DMS 273 (cell line): Measurements from ENCODE around the gene AOPEP.

Experiments used
- DNase-seq: peaks from one replicate; lab custom pipeline; 2025; ENCODE audit not compliant: unreplicated experiment; lab: John Stamatoyannopoulos, UW

AOPEP gene

DNA sequence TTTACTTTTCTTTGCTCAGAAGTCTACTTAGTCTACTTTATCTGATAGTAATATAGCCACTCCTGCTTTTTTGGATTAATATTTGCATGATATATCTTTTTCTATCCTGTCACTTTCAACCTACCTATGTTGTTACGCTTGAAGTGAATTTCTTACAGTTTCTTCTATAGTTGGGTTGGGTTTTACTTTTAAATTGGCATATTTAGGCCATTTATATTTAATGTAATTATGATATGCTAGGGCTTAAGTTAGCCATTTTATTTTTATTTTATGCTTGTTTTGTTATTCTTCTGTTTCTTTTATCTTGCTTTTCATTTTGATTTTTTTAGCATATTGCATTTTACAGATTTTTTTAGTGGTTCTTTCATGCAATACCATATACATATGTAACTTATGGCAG, 164.7 kb downstream of the AOPEP start:
- DNase-seq = no peak

DNA sequence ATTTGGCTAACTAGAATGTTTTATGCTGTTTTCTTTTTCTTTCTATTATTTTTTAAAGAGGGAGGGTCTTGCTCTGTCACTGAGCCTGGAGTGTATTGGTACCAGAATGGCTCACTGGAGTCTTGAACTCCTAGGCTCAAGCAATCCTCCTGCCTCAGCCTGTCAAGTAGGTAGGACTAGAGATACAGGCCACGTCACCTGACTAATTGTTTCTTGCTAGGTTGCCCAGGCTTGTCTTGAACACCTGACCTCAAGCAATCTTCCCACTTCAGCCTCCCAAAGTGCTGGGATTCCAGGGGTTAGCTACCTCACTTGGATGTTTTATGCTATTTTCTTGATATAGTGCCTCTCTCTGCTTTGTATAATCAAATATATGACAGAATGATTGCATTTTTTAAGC, 166.2 kb downstream of the AOPEP start:
- no peak for DNase-seq

DNA sequence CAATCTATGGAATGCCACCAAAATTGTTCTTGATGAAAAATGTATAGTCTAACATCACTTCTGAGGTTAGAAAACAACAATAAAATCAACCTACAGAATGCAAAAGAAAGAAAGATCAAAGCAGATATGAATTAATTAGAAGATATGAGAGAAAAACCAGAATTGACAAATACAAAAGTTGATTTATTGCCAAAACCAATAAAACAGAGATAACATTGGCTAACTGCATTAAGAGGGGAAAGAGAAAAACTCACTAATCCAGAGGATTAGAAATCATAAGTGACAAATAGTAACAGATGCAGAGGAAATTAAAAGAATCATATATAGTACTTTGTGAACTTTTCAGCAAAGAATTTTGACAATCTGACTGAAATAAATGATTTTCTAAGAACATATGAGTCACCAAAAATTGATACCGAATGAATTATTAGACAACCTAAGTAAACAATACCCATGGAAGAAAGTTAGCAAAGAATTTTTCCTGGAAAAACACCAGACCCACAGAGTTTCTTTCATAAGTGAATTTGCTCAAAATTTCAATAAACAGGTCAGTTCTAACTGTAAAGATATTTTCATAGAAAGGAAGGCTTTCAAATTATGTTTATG, 167.7 kb downstream of the AOPEP start:
- no peak for DNase-seq

DNA sequence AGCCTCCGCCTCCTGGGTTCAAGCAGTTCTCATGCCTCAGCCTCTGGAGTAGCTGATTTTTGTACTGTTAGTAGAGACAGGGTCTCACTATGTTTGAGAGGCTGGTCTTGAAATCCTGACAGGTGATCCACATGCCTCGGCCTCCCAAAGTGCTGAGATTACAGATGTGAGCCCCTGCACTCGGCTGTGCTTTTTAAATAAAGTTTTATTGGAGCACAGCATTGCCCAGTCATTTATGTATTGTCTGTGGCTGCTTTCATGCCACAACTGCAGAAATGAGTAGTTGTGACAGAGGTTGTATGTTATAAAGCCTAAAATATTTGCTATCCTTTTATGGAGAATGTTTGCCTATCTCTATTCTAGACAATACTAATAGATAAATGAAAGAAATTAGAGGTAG, 169.2 kb downstream of the AOPEP start:
- DNase-seq = no peak

DNA sequence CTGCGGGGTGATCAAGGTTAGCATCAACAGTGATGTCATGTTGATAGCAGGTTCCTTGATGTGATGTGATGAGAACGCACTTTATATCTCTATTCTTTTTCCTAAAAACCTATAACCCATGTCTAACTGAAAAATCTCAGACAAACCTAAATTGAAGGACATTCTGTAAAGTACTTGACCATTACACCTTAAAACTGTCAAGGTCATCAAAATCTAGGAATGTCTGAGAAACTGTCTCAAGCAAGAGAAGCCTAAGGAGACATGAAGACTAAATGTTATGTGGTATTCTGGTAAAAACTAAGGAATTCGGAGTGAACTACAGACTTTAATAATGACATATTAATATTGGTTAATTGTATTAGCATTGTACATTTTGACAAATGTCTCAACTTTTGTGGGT, 170.0 kb downstream of the AOPEP start:
- DNase-seq = no peak

DNA sequence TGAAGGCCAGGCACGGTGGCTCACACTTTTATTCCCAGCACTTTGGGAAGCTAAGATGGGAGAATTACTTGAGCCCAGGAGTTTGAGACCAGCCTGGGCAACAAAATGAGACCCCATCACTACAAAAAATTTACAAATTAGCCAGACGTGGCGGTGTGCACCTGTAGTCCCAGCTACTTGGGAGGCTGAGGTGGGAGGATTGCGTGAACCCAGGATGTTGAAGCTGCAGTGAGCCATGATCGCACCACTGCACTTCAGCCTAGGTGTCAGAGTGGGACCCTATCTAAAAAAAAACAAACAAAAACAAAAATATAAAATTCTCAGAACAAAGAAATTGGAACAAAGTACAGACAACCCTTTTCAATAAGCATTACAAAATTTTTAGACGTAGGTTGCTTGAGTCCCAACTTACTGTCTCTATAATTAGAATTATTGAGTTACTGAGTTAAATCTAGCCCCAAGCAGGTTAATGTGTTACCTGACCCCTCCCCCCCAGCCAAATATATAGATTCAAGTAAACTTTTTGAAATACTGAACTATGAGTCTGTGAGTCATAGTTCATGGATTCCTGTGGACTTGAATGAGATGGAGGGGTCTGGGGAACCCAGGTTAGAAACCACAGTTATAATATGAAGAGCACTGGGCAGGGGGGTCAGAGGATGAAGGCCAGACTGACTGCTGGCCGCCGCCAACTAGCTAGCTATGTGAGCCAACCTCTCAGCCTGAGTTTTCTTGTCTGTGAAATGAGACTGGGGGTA, 173.1 kb downstream of the AOPEP start:
- no peak for DNase-seq

DNA sequence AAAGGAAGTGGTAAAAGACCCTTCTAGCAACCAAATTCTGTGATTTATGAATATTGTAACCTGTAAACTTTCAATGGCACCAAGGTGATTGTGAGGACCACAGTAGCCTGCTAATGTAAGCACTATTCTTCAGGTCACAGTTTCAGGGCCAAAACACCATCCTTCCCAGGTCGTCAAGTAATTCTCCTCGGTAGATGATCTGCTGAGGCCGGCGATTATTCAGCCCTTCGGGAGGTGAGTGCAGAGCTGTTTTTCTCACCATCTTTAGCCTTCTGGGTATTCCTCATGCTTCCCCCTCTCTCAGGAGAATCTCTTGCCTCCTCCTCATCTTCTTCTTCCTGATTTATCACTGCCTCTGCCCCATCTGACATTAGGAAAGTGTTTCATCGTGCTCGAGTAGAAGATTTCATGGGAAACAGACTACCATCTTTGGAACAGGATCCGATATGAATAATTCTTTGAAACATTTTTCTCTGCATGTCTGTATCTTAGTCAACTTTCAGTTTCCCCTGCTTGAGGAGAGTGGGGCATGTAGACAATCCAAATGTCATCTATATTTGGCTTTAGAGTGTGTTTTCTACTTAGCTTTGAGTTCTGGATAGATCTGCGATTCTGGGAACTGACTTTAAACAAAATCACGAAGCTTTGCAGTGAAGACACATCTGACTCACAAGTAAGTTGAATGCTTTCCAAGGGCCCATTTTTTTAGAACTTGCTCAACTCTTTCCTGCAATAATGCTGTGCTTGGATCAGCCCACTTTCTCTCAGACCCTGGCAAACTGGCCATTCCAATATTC, 173.9 kb downstream of the AOPEP start:
- DNase-seq = no peak

DNA sequence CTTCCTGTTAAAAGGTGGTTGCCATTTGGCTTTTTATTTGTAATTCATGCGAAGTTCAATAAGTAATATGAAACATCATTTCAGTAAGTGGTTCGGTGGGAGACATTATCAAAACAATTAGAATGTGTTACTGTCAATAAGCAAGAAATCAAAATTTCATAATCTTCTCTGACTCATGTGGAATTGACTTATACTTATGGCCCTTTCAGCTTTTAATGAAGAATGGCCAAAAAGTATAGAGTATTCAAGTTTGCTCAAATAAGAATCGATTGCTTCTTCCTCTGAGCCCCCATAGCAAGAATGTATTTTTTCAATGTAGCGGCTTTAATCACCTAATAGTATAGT, 174.5 kb downstream of the AOPEP start:
- no peak for DNase-seq

DNA sequence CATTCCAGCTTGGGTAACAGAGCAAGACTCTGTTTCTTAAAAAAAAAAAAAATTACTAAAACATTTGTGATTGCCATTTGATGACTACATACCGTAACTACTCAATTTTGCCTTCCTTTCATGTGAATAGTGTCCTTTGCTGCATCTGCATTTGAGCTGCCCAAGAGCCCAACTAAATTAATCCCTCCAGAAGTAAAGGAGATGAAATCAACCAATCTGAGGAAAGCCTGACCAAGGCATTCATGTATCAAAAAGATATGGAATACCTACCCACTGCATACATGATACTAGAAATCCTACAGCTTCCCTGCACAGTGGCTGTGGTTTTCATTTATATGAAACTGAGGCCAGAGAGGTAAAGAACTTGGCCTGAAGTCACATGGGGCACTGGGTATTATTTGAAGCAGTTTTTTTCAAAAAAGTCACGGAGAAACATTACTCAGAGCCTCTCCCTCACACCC, 177.5 kb downstream of the AOPEP start:
- no peak for DNase-seq

DNA sequence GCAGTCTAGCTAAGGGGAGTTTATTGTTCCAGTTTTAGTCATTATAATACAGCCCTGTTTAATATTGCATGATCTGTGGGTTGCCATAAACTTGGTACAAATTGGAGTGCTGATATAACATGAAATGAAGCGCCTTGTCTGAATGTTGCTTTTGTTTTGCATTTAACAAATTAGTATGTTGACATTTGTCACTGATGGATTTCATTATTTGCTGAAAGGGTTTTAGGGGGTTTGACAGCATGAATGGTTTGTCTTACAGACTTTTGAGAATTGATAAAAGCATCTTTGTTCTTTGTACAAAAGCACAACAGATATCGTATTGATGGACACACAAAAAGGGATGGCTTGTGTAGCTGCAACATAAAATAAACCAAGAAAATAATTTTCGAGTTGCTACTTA, 178.3 kb downstream of the AOPEP start:
- no peak for DNase-seq

DNA sequence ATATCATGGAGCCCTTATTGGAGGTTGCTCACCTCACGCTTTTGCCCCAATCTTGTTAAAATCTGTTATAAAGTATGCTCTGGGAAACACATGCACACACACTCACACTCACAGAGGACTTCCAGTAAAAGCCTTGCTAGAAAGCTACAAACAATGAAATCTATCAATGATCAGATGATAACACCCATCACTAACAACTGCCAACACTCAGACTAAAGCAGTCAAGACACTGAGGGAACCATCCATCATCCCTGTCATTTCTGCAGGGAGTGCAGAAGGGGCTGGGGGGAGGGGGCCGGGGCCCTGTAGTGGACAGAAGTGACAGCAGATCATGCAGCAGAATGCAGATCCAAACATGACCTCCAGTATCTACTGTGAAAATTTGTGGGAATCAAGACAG, 179.1 kb downstream of the AOPEP start:
- no peak for DNase-seq

DNA sequence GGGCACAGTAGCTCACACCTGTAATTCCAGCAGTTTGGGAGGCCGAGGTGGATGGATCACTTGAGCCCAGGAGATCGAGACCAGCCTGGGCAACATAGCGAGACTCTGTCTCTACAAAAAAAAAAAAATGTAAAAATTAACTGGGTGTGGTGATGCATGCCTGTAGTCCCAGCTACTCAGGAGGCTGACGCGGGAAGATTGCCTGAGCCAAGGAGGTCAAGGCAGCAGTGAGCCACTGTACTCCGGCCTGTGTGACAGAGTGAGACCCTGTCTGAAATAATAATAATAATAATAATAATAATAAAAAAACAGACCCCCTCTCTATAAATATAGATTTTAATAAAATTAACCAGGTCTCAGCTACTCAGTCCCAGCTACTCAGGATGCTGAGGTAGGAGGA, 179.7 kb downstream of the AOPEP start:
- DNase-seq = no peak

DNA sequence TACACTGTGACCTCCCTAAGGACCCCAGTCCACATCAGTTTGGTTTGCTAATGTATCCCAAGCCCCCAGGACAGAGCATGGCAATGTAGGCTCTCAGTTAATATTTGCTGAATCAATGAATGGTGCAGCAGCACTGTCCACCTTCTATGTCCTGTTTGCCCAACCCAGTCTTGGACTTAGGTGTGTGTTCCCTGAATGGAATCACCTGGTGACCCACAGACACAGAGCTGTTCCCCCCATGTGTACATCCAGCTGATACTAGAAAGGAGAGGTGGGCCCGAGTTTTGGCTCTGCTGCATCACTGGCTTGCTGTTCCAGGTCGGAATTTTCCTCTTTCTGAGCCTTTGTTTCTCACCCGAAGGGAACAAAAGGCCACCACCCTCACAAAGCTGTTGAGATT, 180.2 kb downstream of the AOPEP start:
- DNase-seq = no peak

DNA sequence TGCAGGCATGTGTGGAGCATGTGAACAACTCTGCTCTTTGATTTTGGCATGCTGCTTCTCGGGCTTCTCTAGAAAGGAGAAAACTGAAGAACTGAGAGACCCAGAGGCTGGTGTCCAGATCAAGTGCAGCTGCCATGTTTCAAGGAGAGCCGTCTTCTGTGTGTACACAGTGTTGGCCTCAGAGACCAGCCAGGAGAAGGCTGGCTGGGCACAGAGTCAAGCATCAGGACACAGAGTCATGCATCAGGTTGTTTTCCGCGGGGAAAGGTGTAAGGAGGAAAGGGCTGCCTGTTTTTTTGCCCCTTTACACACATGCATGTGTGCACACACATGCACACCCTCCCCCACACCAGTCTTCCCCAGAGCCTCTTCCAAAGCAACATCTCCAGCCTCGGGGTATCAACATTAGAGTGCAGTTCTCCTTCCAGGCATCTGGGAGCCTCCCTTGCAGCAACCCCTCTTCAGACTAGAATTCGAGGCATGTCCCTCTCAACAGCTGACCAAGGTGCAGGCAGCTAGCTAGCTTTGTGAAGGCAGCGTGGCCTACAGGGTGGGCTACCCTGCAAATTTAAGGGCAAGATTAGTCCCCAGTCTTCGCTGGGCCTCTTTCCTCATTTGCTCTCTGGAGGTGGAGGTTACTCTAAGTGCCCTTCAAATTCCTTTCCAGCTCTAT, 180.9 kb downstream of the AOPEP start:
- DNase-seq = no peak

DNA sequence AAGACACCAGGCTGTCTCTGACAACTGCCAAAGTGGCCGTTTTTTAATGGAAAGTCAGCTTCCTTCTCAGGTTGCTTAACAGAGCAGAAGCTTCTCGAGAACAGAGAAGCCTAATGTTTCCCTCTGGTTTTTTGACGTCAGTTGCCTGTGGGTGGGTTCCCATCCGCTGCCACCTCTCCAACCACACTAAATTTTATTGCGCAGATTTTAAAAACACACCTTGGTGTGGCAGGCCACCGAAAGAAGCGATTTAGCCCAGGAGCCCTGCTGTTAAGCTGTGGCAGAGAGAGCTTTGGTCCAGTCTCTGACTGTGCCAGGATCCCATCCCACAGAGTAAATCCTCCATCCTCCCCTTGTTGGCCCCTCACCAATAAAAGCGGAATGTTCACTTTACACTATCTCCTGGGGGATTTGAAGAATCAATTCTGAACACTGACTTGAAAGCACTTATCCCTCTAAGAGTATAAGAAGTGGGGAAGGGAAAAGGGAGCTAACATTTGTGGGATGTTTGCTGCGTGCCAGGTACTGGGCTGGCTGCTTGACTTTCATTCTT, 181.6 kb downstream of the AOPEP start:
- DNase-seq = no peak

DNA sequence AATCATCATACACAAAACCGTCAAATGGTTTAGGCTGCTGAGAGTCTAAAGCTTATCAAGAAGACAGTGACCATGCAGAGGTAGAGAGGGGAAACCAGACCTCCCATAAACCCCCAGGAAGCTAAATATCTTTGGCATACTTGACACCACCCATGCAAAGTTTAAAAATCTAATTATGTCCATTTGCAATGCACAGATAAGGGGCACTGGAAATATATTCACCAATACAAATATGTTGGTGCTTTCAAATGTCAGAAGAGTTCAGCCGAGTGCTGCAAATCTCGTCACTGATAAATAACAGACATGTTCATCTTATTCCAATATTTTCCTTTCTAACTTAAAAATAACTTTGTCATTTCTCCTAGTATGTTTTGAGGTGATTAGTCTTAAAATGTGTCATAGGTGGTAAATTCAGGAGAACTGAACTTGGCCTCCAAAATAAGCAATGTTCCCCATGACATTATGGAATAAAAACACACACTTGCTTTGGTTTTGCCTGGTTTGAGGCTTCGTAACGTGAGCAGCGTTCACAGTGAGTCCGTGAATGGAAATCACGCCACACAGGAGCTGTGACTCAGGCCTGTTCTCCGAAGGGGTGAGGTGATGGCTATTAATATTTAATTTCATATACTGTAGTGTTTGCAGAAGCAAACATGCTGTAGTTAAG, 182.2 kb downstream of the AOPEP start:
- no peak for DNase-seq

DNA sequence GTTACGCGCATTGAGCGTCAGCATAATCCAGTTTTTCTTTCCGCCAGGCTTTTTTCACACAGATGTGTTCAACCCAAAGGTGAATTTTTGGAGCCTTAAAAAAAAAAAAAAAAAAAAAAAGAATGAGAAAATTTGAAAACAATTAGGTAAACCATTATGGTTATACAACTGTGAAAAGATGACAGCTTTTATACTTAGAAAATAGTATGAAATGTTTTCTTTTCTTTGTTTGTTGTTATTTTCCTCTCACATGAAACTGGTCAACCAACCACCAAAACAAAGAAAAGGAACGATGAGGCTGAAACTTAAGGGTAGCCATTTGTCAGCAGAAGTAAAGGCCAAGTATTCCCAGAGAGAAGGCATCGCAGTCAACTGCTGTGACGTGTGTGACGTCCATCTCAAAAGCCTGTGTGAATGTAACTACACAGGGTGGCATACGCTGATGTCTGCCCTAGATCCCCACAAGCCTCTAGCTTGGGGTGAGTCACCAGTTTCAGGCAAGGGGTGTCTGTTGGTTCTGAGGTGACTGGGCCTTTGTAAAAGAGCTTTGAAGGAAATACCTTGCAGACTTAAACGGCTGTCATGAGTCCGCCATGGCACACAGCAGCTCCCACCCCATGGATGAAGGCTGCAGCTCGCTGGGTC, 182.9 kb downstream of the AOPEP start:
- no peak for DNase-seq

DNA sequence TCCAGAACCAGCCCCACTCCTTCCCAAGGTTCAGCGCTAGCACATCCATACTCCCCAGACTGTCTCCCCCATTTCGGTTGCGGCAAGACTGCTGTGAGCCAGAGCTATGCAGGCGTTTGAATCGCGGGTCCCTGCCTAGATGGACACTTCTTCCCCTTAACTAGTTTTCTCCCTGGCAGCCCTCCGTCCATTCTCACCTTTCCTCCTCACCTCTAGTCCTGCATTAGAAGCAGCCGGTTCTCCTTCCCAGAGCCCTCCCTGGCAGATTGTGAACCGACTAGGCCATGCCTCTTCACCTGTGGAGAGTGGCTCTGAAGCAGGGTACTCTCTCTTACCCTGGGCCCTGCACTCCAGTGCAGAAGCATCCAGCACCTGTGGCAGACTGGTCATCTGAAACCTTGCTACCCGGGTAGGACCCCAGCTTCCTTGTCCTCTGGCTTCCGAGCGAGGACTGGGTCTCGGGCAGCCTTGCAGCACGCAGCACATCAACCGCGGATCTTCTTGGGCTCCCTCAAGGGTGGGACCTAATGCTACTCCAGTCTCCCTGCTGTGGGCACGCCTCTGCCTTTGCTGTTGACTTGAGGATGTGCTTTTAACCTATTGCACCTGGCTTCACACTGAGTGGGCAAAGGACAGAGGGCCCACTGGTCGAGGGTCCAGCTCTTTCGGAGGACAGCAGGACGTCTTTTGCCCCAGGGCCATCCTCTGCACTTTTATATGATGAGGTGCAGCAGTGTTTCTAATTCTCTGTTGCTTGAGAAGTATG, 183.6 kb downstream of the AOPEP start:
- DNase-seq = no peak

DNA sequence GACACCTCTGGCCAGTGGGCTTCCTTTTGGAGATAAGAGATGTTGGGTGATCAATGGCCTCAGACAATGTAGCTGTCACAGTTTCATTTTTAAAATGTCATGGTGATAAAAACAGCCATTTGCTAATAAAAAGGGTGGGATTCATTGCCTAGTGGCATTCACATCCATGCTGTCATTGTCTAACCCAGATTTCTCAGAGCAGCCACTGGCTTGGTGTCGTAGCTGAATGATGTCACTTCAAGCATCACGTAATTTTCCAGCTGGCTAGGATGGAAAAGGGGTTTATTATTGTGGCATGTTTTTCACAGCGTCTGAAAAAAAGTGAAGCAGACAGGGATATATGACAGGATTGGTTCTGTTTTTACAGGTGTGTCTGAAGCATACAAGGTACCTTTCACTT, 184.7 kb downstream of the AOPEP start:
- no peak for DNase-seq
